NCI-H345 treated with DMSO at 0.1 percent for 48 hours (cell line): Measurements from ENCODE around the gene IGFL3.
"Not testable (repeated sequence)": the region's sequence is repeated elsewhere in the genome, so short reads cannot be mapped to it uniquely, and the experiment has no call there.

Experiments
- DNase-seq: peaks from one replicate; lab custom pipeline; 2025; ENCODE audit not compliant: unreplicated experiment; lab: John Stamatoyannopoulos, UW

Gene IGFL3

DNA sequence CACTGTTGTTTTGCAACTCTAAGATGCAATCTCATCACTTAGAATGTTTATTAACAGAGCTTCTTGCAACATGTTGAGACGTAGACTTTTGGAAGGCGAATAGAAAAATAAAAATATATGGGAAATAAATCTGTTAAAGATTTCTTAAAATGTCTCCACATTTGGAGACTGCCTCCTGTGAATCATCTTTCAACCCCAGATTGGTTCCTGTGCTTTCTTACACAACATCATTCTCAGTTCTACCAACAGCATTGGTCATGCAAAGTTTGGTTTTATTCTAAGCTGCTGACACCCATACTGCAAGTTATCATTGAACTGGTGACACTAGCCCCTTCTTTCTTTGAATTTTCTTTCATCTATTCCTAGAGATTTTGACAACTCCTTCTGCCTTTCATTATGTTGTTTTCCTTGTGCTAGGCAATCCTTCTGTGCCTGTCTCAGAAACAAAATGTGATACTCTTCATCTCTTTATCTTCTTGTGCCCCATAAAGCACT lies 1.6 kb upstream of the IGFL3 start:
- DNase-seq, result no peak

DNA sequence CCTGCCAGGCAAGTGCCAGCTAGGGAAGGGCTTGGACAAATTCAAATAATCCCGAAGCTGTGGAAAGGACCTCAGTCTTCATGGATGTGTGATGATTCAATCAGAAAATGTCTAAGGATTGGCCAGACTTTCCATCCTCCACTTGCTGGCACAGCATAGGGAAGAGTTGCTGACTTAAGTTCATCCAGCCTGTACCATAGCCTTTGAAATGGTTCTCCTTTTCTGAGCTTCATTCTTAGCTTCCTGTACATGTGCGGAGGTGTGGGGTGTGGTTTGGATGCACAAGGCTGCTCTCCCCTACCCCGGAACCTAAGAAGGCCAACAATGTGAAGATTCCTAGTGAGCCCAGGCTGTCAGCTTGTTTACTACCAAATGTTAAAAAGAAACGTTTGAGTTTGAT lies 959 bp upstream of the IGFL3 start:
- no peak for DNase-seq

DNA sequence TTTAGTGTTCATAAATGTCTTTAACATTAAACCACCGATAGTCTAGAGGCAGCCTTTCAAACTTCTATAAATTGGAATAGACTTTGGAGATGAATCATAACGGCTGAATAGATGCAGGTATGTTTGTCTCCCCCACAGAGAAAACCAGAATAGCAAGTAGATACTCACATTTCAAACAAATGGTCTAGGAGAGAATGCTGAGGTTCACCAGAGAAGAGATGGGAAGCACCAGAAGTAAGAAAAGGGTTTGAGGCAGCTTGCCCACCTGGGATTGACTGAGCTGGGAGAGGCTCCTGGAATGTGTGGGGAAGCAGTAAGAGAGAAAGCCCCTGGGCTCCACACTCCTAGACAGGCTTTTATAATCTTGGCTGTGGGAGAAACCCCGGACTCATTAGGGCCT lies 6.4 kb downstream of the IGFL3 start:
- DNase-seq, result no peak

DNA sequence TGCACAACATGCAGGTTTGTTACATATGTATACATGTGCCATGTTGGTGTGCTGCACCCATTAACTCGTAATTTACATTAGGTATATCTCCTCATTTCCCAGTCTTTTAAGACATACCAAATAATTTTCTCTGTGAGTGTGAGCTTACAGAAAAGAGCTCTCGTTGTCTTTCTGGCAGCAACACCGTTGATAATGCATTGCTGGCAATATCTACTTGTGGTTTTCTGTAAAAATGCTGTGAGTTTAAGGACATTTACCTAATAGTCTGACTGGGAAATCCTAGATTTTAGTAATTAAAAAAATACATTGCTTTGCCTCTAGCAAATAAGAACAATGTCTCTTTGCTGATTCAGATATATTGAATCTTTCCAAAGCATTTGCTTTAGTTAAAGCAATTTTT lies 8.4 kb downstream of the IGFL3 start:
- DNase-seq, result no peak

DNA sequence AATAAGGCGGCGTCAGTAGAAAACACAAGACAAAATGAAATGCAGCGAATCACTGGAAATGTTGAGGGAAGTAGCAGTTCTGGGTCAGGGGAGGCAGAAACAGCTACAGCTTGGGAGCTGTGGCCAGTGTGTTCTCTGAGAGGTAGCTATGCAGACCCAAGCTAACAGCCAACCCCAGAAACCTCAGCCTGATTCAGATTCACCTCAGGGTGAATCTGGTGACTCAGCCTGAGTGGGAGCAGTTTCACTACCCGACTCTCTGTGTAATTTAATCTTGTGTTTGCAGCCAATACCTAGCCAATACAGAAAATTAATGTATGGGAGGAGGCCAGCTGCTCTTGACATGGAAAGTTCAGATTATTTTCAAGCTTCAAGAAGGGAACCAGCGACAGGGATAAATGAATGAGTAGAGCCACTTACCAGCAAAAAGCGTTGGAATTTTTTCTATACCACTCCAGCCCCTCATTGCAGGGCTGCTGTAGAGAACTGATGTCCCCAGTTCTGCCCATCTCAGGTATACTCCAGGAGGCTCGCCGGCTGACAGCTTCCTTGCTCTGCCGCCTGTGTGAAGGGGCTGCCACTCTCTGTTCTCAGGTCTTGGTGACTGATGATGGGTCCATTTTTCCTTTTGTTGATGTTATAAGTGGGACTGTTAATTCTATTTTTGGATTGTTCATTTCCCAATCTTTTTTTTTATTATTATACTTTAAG lies 8.9 kb downstream of the IGFL3 start:
- no peak for DNase-seq

DNA sequence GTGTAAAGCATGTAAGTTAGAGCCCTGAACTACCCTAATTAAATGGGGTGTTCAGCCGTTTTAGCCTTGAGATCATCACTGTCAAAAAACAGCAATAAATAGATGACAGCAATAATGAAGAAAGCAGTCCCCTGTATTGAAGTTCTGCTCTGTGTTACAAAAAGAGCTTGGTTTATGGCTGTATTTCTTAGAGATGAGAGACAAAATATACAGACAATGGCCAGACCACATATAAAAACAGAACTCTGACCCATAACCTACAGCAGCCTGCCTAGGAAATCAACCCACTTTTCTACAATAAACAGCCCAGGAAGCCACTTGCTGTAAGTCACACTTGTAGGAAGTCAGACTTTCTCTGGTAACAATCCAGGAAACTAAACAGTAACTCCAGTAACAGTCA lies 10.8 kb downstream of the IGFL3 start:
- no peak for DNase-seq

DNA sequence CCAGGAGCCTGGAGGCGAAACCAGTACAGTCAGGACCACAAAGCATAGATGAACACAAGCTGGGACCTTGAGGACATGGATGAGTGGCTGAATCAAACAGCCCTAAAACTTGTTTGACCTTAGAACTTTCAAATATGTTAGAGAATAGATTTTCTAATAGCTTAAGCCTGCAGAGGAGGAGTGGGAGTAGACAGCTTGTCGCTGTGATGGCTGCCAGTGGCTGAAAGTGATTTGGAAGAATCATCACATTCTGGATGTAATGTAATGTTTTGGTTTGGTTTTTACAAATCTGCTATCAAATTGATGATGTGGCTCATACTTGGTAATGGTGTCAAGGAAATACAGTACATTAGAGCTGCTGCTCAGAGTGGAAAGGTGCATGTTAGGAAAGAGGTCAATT lies 12.0 kb downstream of the IGFL3 start:
- no peak for DNase-seq

DNA sequence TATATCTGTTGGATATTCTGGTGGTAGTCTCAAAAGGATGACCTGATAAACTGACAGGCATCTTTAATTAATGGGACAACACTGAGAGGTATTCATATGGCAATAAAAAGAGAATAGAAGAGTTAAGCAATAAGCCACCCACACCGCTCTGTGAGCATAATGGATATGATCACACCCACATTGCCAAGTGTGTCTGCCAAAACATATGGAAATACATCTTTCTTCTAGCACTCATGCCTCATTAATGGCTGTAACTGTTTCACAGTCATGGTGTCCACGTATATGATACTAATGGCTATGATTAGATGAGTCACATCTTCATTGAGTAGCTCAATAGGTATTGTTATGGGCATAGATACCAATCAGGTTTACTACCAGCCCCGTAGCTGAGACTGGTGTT lies 13.1 kb downstream of the IGFL3 start:
- no peak for DNase-seq

DNA sequence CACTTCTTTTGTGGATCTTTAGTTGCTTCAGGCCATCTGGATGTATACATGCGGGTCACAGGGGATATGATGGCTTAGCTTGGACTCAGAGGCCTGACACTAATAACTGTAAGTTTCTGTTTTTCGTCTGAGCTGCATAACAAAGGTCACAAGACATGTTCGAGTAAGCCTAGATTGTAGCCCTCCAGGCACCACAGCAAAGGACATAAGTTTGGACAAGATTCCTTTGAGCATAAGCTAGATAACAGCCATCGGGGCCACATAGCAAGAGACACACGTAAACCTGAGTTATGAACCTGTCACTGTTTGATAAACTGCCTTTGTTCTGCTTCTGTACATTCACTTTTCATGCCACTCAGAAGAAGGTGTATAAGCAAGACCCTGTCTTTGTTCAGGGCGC lies 14.6 kb downstream of the IGFL3 start:
- no peak for DNase-seq

DNA sequence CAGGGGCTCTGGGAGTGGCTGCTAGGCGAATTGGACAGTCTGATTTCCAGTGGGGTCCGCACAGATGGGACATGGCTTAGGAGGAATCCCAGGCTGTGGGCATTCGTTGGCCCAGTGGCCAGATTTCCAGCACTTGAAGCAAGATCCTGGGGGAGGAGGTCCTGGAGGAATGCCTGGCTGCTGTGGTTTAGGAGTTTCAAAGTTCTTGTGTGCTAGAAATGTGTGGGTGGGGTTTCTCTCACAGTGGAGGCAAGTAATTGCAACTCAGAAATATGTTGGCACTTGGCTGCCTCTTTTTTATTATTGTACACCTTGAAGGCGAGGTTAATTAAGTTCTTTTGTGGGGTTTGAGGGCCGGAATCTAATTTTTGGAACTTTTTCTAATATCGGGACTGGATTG lies 17.1 kb downstream of the IGFL3 start:
- DNase-seq, result no peak

DNA sequence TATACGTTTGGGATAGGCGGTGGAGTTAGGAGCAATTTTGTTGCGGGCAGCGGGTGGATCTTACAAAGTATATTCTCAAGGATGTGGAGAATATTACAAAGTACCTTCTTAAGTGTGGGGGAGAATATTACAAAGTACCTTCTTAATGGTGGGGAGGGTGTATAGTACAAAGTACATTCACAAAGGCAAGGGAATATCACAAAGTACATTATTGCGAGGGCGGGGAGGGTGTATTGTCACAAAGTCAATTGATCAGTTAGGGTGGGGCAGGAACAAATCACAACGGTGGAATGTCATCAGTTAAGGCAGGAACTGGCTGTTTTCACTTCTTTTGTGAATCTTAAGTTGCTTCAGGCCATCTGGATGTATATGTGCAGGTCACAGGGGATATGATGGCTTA lies 22.2 kb downstream of the IGFL3 start:
- DNase-seq, result not testable (repeated sequence)

DNA sequence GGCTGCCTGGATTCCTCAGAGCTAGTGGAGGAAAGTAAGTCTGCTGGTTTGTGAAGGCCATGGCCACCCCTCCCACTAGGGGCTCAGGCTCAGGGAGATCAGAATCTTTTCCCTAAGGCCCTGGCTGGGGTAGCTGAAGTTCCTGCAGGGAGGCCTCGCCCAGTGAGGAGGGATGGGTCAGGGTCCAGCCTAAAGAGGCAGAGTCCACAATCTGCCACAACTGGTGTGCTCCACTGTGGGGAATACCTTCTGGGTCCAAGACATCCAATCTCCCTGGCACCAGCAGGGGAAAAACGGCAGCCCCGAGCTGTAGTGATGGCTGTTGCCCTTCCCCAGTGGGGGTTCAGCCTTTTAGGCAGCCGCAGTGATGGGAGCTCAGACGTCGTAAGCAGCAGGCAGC lies 23.2 kb downstream of the IGFL3 start:
- DNase-seq, result no peak

DNA sequence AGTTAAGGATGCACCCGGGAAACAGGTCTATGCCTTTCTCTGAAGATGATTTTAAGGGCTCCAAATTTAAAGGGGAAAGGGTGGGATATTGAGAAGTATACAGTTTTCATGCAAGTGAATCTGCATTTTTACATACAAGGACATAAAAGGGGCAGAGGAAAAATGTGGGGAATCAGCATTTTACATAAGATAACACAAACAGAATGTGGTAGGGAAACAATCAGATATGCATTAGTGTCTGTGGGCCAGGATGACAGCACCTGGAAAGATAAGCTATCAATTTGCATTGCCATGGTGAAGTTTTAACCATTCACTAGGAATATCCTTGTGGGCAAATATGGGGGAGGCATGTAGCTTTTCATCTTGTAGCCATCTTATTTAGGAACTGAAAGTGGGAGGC lies 24.1 kb downstream of the IGFL3 start:
- DNase-seq, result no peak

DNA sequence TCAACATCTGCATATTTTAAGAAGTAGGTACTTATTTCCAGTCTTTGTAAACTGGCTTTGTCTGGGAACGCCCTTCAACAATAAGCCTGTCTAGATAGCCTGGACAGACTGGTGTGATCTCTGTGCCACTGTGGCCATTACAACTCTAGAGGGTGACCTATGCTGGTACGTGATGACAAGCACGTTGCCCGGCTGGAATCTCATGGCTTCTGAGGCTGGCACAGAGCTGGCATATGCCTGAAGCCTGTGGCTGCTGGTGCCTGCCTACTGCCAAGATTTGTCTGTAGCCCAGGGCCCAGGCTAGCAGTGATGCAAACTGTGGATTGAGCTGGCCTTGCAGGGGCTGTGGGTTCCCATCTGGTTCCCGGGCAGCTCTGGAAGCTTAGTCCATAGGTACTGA lies 34.0 kb downstream of the IGFL3 start:
- no peak for DNase-seq

DNA sequence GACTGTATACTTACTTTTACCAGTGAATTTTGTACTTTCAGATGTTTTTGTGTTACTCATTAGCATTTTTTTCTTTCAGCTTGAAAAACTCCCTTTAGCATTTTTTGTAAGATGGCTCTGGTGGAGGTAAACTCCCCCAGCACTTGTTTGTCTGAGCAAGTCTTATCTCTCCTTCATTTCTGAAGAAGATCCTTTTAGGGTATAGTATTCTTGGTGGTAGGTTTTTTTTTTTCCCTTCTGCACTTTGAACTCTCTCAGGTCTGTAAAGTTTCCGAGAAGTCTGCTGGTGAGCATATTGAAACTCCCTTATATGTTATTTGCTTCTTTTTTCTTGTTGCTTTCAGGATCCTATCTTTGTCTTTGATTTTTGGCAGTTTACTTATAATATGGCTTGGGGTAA lies 35.1 kb downstream of the IGFL3 start:
- DNase-seq, result no peak

DNA sequence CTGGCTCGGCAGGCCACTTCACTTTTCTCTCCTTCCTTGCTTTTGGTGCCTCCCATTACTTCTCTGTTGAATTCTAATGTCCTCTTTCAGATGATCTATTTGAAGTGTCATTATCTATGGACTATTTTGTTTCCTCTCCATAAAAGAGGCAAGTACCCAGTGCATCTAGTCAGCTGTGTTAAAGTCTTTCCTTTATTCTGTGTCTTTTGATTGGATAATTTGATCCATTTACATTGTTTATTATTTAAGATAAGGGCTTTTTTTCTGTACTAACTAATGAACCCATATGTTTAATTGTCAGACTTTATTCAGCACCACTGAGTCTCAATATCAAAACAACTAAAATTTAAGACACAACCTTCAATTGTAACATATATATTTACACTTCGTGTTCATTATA lies 36.4 kb downstream of the IGFL3 start:
- DNase-seq, result no peak

DNA sequence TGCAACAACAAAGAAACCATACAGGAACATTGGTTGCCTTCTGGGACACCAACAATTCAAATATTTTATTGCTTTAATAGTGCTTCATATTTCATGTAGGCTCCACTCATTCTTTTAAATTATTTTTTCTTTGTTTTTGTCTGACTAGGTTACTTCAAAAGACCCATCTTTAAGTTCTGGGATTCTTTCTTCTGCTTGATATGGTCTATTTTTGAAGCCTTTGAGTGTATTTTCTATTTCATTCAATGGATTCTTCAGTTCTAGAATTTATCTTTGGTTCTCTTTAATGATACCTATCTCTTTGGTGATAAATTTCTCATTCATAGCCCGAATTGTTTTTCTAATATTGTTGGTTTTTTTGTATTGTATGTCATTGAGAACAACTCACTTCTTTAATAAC lies 38.6 kb downstream of the IGFL3 start:
- no peak for DNase-seq

DNA sequence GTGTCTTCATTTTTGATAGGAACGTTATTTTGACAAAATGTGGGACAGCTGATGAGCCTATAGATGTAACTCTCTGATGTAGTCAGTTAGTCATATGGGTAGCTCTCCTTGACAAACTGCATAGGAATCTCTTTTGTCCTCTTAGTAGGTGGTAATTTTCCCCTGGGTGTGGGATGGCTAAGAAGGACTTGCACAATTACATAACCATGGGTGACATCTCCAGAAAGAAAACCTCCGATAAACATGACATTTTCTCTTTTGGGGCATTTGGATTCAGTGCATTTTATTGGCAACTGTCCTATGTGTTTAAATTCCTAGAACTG lies 41.8 kb downstream of the IGFL3 start:
- no peak for DNase-seq

DNA sequence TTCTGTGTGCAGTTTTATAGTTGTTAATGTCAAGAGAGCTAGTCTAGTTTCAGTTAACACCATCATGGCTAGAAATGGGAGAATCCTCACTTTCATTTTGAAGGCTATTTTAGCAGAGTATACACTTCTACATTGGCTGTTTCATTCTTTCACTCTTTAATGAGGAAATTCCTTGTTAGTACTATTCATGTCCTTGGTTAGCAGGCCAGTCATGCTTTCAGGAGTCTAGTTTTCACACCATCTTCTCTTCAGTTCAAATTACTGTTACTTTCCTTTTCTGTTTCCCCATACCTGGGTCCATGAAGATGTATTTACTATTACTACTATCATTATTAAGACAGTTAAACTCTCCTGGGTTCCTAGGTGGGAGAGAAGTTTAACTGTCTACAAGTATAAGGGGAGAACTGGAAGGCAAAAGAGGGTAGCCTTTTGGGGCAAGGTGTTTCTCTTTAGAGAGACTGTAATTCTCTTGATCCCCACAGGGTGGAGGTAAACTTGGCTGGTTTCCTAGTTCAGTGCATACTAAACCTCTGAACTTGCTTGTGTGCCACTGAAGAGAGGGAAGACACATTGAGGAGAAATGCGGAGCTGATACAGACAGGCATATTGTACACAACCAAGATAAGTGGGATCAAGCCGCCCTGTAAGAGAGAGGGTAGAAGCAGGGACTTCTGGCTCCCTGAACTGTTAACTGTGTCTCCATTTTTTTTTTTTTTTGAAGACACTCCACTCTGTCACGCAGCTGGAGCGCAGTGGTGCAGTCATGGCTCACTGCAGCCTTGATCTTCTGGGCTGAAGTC lies 42.4 kb downstream of the IGFL3 start:
- peak; percentile 37 for DNase-seq

DNA sequence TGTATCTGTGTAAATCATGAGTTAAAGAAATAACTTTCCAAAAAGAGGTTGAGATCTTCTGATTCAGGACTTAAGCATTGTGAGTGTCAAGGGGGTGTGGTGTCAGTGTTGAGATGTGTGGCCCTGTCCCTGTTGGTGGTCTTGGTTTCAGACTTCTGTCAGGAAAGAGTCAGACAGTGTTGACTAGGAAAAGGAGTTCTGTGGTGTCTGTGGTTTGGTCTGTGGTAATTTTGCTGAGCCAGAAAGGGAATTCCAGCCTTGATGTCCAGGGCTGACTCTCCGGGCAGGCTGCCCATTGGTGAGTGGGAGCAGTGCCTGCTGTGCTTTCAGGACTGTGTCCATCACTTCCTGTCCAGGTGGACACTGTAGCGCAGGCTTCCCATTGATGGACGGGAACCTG lies 43.9 kb downstream of the IGFL3 start:
- DNase-seq, result no peak

DNA sequence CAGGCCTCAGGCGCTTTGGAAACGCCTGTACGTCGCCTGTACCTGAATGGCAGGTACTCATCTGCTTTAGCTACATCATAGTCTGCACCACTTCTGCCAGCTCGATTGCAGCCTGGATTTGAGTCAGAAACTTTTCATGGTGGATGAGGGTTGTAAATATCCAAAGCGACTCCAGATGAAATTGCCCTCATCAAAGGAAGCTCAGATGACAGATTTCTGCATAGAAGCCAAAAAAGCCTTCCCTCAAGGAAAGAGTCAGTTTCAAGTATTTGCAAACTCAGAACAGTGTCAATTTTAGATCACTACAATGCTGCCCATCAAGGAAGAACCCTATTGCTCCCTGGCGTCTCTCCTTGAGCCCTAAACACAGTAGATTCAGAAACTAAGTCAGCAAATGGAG lies 44.9 kb downstream of the IGFL3 start:
- DNase-seq, result no peak

DNA sequence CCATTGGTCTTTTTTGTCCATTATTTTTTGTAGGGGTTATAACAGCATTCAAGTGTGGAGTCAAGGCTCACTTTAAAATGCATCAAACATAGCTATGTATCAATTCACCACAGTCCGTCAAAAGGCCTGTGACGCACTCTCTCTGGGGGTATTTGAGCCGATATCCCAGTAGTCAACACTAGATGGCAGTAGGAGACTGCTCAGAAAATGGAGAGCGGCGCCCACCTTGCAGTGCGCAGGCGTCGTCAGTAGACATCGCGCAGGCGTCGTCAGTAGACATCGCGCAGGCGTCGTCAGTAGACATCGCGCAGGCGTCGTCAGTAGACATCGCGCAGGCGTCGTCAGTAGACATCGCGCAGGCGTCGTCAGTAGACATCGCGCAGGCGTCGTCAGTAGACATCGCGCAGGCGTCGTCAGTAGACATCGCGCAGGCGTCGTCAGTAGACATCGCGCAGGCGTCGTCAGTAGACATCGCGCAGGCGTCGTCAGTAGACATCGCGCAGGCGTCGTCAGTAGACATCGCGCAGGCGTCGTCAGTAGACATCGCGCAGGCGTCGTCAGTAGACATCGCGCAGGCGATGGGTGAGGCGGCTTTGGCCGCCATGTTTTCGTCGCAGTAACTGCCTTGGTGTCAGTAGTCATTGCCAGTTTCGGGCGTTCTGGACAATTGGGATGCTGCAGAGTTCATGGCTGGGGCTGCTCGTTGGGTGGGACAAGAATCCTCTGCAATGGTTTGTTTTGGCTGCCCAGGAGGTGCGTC lies 45.7 kb downstream of the IGFL3 start:
- not testable (repeated sequence) for DNase-seq
